ENCODE measurements around the gene CPT1B.

Gene CPT1B

DNA sequence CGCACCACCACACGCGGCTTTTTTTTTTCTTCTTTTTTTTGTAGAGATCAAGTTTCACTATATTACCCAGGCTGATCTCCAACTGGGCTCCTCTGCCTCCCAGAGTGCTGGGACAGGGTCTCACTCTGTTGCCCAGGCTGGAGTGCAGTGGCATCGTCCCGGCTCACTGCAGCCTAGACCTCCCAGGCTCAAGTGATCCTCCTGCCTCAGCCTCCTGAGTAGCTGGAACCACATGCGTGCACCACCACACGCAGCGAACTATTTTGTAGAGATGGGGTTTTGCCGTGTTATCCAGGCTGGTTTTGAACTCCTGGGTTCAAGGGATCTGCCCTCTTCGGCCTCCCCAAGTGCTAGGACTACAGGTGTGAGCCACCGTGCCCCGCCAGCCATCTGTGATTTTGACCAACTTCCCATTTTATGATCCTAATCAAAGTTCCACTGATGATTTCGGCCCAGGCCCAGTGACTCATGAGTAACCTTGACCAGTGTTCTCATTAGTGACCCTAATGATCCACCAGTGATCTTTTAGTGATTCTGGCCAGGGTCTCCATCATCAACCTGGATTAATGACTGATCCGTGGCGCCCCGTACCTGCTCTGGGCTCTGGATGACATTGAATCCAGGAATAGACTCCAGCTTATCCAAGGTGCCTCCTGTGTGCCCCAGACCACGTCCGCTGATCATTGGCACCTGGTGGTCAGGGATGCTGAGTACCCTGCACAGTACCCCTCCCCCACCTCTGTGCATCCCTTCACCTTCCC lies 50.1 kb downstream of the CPT1B start:
- peak overlapping the region; percentile 99 for H3K27ac ChIP-seq
- TF ChIP-seq ZFX (IDR thresholded peaks at IDR 0.05; ENCODE audit: borderline replicate concordance) (no peak), CTCF (IDR thresholded peaks at IDR 0.05) (no peak)

GRCh38 chr22:50526834-50527801 lies 51.1 kb downstream of the CPT1B start:
- TF ChIP-seq CTCF (IDR thresholded peaks at IDR 0.05) (no peak), ZFX (IDR thresholded peaks at IDR 0.05; ENCODE audit: borderline replicate concordance) (no peak)
- peak overlapping the region; percentile 99 for H3K27ac ChIP-seq

- H3K27ac ChIP-seq = peak overlapping the region; percentile 99
- peak; percentile 56 for TF ChIP-seq CTCF (IDR thresholded peaks at IDR 0.05)
- TF ChIP-seq ZFX (IDR thresholded peaks at IDR 0.05; ENCODE audit: borderline replicate concordance) = no peak
Observed at GRCh38 chr22:50526108-50526833, 52.0 kb downstream of the CPT1B start.

GRCh38 chr22:50525858-50526107 lies 52.4 kb downstream of the CPT1B start:
- TF ChIP-seq ZFX (IDR thresholded peaks at IDR 0.05; ENCODE audit: borderline replicate concordance) (no peak), CTCF (IDR thresholded peaks at IDR 0.05) (peak; percentile 45)
- peak overlapping the region; percentile 99 for H3K27ac ChIP-seq

DNA sequence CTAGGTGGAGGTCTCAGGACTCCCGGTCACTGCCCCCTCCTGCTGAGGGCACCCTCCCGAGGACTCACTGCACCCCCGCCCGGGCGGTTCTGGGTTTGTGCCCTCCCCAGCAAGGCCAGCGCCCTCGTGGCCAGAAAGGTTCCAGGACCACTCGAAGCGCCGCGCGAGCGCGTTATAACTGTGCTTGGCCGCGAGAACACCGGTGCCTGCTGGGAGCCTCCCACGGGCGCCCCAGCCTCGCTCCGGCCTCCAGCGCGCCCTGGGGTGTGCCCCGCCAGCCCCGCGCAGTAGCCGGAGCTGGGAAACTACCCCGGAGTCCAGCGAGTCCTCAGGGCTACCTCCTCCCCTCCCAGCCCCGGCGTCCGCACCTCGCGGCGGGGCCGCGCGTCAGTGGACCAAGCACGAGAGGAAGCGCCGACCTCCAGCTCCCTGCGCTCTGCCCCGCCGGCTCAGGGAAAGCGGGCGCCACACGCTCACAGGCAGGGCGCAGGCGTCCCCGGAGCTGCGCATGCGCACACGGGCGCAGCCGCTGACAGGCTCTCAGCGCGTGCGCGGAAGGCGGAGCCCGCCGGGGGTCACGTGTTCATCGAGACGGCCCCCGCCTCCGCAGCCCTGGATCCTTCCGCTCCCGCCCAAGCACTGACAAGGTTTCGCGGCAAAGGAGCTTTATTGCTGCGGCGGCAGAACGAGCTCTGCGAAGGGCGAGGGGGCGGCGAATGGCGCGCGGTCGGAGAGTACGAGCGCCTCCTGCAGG lies 52.9 kb downstream of the CPT1B start, which contains the start of gene SCO2:
SCO2 (minus strand) TSS at position 495 of the 754 bp plus-strand sequence. CDS start 1,187 bp downstream, outside the sequence.
- H3K27ac ChIP-seq = peak within 1 kb of the TSS; percentile 99
- TF ChIP-seq CTCF (IDR thresholded peaks at IDR 0.05) = no peak
- TF ChIP-seq ZFX (IDR thresholded peaks at IDR 0.05; ENCODE audit: borderline replicate concordance) = no peak

- no peak for TF ChIP-seq ZFX (IDR thresholded peaks at IDR 0.05; ENCODE audit: borderline replicate concordance)
- TF ChIP-seq CTCF (IDR thresholded peaks at IDR 0.05) = no peak
- H3K27ac ChIP-seq = peak overlapping the region; percentile 99
Observed at GRCh38 chr22:50524676-50525103, 53.5 kb downstream of the CPT1B start.

Measured in 22Rv1 (cell line).